GM19099 (cell line): ENCODE measurements around the gene SIPA1L3.

Source experiments
- POLR2A ChIP-seq: IDR thresholded peaks from 3 replicates; pipeline ENCODE4 v1.6.1; 2011; ENCODE audit warnings: low read depth; ENCODE audit not compliant: insufficient read length; ENCODE audit errors: extremely low read depth

The SIPA1L3 gene

DNA sequence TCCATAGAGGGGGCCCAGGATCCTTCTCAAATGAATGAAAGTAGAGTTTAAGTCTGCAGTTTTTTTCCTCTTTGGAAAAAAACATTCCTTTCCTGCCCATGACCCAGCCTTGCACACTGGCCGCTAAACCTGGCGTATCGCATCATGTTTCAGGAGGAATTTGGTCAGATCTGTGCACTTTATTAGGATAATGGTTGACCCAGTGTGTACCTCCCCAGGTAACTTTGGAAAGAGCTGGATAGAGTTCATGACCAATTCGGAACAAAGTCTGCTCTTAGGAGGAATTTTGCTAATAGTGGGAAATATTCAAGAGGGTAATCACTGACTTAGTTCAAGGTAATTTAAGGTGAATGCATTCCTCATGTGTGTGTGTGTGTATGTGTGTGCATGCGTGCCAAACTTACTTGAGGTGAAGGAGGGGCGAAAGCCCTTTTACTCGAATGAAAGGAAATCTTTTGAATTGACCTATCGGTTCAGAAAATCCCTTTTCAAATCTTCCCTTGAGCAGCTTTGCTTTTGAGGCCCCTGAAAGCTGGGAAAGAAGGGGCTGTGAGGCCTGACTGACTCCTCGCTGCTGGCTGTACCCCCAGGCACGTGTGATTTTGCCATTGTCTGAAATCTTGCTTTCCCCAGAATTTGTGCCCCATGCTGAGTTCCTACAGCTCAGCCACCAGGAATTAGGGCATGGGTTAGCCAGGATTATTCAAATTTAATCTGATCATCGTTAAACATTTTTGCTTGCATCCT is 46.3 kb downstream of the SIPA1L3 start:
- no peak for TF ChIP-seq POLR2A

DNA sequence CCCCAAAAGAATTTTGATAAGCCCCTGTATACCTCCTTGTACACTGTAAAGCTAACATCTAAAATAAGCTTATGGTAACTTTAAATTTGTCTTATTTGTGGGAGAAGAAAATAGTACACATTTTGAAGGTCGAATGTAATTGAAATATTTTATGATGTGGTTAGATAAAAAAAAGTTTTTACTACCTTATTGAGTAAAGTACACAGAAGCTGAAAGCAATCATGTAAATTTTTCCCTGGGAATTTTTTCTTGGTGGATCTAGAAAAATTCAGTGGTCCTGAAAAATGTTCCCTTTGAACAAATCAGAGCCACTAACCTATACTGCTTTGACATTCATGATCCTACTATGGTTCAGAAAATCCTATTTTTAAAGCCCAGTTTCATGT is 46.9 kb downstream of the SIPA1L3 start:
- no peak for TF ChIP-seq POLR2A

DNA sequence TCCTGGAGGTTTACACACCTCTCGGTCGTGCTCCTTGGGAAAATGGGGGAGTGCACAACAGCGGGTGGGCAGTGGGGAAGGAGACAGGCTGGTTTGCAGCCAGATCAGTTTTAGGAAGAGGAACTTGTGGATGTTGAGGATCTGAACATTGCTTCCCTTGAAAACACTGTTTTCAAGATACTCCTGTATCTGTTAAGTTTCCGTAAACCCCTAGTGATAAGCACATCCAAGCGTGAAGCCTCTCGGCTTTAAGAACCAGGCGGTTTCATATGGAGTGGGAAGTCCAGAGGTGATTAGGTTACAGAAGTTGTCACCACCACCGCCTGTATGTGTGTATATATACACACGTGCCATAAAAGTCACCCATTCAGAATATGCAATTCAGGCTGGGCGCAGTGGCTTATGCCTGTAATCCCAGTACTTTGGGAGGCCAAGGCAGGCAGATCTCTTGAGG is 47.4 kb downstream of the SIPA1L3 start:
- no peak for TF ChIP-seq POLR2A

DNA sequence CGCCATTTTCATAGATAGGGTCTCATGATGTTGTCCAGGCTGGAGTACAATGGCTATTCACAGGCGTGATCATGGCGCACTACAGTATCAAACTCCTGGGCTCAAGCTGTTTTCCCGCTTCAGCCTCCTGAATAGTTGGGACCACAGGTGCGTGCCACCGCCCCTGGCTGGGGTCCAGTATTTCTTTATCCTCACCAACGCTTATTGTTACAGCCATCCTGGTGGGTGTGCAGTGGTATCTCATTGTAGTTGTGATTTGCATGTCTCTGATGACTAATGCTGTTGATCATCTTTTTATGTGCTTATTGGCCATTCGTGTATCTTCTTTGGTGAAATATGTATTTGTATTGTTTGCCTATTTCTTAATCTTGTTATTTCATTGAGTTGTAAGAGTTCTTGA is 49.0 kb downstream of the SIPA1L3 start:
- TF ChIP-seq POLR2A: no peak

DNA sequence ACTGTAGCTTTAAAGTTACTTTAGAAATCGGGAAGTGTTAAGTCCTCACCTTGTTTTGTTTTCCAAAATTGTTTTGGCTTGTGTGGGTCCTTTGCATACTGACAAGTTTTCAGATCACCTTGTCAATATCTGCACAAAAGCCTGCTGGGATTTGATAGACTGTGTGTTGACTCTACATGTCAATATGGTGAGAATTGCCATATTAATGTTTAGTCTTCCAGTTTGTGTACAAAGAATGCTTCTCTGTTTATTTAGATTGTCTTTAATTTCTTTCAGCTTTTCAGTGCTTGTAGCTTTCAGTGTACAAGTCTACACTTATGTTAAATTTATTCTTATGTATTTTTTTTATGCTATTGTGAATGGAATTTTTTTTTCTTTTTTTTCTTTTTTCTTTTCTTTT is 50.2 kb downstream of the SIPA1L3 start:
- no peak for TF ChIP-seq POLR2A

DNA sequence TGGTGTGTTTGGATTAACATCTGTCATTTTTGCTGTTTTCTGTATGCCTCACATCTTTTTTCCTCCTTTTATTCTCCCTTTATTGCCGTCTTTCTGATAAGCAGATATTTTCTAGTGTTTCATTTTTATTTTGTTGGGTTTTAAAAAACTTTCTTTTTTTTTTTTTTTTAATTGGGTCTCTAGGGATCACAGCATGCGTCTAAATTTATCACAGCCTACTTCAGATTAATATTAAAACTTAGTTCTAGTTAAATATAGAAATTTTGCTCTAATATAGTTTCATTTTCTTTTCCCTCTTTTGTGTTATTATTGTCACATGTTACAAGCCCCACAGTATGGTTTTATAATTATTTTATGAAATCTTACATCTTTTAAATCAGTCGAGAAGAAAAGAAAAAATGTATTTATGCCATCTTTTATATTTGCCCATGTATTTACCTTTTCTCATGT is 52.7 kb downstream of the SIPA1L3 start:
- TF ChIP-seq POLR2A: no peak

DNA sequence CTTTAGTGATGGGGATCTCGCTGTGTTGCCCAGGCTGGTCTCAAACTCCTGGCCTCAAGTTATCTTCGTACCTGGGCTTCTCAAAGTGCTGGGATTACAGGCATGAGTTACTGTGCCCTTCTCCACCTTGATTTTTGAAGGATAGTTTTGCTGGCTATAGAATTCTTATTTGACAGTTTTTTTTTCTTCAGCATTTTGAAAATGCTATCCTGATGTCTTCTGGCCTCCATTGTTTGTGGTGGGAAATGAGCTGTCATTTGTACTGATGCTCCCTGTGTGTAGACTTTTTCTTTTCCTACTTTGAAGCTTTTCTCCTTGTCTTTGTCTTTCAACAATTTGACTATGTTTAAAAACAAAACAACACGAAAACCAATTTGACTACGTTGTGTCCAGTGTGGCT is 54.2 kb downstream of the SIPA1L3 start:
- TF ChIP-seq POLR2A: no peak

DNA sequence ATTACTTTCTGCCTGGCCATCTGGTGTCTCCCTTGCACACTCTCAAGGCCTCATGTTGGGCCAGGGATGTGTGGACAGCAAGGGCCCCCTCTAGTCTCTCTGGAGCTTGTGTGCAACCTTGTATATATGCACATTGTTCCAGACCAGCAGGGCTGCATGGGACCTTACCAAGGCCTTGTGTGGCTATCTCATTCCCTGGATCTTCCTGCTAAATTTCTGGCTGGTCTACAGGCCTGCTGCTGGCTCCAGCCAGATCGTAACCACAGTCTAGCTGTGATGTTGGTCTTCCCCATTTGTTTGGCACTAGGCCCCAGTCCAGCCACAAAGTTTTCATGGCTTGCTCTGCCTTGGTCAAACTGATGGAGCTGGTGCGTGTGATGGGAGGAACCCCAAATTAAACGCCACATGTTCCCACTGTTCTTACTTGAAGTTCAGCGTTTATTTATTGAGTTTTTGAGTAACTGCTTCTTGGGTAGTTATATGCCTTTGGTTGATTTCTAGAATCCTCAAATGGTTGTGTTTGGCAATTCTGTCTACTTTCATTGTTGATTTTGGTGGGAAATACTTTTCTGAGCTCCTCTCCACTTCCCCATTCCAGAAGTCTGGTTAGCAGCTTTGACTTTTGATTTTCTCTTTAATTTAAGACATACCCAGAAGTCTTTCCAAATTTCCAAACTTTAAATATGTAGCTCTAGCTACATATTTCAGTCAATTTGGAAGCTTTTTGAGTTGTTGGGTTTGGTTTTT is 56.4 kb downstream of the SIPA1L3 start:
- TF ChIP-seq POLR2A: no peak

DNA sequence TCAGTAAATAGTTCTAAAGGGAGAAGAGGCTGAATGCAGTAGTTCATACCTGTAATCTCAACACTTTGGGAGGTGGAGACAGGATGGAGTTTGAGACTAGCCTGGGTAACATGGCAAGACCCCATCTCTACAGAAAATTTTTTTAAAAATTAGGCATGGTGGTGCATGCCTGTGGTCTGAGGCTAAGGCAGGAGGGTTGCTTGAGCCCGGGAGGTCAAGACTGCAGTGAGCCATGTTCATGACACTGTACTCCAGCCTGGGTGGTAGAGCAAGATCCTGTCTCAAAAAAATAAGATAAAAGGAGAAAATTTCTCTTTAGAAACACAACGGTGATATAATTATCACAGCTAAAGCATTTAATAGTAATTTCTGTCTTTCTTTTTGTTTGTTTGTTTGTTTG is 57.1 kb downstream of the SIPA1L3 start:
- no peak for TF ChIP-seq POLR2A

DNA sequence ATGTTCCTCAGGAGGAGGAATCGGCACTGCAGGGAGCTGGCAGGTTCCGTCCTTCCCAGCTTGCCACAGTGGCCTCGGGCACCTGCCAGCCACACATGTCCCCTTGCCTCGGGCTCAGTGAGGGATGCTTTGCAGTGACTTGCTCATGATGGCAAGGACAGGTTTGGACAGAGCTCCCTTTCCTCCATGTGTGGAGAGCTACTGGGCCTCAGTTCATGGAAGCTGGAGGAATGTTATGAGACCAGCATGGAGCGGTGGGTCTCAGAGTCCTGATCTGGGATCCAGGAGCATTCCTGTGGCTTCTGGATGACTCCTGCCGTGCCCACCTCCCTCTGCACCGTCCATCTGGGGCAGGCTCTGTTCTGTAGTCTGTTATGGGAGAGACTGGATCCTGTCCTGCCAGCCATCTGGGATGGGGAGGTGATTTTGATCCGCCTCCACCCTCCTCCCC is 59.2 kb downstream of the SIPA1L3 start:
- TF ChIP-seq POLR2A: no peak

DNA sequence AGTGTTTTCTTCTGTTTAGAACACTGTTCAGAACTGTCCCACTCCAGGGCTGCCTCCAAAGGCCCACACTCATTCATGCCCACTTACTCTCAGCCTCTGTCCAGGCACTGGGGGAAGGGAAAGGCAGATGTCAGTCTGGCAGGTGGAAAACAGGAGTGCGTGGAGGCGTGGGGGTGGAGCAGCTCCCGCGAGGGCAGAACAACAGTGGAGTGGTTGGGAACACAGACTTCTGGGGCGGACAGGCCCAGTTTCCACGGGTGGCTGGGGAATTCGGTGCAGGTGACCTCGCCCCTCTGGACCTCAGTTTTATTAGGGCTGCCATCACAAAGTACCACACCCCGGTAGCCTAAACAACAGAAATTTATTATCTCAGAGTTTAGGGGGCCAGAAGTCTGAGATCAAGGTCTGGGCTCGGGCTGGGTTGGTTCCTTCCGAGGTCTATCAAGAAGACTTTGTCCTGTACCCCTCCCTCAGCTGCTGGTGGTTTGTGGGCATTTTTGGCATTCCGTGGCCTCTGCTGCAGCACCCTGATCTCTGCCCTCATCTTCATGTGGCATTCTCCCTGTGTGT is 59.7 kb downstream of the SIPA1L3 start:
- TF ChIP-seq POLR2A: no peak

DNA sequence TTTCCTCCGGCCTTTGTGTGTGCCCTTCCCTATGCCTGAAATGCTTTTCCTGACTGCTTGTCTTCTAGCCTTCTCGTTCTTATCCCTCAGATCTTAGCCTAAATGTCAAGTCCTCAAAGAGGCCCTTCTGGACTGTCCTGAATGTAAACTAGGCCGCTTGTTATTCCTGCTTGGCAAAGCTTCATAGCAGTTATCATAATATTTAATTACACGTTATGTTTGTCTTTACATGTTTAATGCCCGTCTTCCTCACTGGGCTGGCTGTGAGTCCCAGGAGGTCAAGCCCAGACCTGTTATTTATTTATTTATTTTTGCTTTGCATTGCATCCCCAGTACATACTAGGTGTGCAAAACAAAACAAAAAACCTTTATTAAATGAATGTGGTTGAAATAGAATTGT is 62.7 kb downstream of the SIPA1L3 start:
- TF ChIP-seq POLR2A: no peak

DNA sequence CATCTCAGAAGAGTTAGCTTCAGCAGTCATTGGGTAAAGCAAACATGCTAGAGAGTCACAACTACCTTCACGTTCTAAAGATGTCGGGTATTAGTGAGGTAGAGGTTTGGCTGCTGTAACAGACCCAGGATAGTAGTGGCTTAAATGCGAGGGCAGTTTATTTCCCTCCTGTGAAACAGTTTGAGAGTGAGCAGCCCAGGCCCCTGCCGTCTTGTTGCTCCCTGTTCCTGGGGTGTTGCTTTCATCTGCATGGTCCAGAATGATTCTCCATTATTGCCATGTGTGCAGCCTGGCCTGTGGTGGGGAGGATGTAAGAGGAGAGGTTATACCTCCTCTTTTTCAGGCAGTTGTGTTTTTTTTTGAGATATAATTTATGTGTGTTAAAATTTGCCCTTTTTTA is 63.7 kb downstream of the SIPA1L3 start:
- TF ChIP-seq POLR2A: no peak

DNA sequence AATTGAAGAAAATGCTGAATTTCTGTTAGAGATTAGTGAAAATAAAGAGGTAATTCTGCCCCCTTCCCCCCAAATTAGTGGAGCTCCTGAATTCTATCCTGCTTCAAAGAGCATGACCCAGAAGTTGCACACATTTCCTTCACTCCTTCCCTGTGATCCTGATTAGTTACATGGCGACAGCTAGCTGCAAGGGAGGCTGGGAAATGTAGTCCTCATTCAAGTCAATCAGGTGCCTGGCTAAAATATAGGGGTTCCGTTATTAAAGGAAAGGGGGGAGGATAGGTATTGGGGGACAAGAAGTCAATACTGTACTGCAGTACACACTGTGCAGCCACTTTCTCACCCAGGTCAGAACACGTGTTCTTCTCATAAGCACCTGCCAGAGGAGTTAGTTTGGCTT is 65.8 kb downstream of the SIPA1L3 start:
- TF ChIP-seq POLR2A: no peak

DNA sequence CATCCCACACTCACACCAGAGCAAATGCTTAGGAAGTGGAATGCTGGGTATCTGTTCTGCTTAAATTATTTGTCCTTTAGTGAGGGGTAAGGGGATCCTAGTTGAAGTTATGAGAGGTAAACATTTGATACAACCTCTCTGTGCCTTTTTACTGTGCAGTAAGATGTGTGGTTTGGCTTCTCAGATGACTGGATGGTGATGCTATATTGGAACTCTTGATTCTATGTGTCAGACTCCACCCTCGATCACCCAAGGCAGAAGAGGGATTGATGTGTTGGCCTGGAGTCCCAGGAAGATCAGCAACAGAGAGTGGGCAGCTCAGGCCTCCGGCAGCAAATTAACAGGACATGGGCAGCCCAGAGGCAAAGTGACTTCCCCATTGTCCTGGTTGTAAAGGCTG is 66.7 kb downstream of the SIPA1L3 start:
- TF ChIP-seq POLR2A: no peak

DNA sequence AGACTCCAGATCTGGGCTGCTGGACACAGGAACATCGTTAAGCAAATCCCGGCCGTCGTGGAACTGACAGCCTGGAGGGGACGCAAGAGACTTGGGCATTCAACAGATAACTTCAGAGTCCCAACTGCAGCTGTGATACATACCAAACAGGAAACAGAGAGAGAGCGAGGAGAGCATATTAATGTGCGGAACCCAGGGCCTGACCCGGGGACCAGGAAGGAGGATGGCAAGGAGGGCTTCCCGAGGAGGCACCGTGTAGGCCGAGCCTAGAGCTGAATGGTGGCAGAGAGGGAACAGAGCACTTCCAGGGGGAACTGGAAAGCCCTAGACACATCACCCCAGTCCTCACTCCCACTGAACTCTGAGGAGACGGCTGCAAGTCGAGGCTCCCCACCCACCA is 68.1 kb downstream of the SIPA1L3 start:
- no peak for TF ChIP-seq POLR2A
